GM18526 (cell line): ENCODE data around the gene NETO1.

Source experiments
- POLR2A ChIP-seq: IDR thresholded peaks from 3 replicates; pipeline ENCODE4 v1.6.1; 2011; ENCODE audit not compliant: insufficient read length; ENCODE audit errors: extremely low read depth

Gene NETO1

DNA sequence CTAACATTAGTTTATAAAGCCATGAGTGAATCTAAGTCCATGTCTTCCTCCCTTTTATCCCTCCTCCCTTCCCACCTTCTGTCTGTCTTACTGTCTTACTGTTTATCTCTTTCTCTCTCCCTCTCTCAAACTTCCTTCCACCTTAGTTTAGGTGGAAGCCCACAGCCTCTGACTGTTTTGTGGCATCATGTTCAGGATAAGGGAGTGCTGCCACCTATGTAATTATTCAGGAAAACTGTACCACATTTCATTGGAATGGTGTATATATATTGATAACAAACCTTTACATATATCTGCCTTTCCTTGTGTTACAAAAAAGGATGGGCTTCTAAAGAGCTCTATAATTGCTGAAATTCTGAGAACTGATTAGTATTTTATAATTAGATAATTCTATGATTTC is 48.7 kb downstream of the NETO1 start:
- no peak for TF ChIP-seq POLR2A

DNA sequence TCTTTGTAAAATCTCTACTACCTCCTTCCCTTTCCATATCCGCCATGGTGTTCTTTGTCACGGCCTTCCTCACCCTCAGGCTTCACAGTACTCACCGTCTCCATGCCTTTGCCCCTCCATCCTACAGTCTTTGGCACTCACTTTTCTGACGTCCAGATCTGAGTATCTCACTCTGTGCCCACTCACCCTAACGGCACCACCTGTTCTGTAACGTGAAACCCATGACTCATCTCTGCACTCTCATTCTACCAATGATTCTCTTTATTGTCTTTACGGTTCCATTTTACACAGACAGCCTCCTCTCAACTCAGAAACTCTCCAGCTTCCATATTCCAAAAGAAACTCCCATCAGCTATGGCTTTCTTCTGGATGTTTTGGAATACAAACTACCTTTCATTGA is 56.7 kb downstream of the NETO1 start:
- TF ChIP-seq POLR2A, result no peak

DNA sequence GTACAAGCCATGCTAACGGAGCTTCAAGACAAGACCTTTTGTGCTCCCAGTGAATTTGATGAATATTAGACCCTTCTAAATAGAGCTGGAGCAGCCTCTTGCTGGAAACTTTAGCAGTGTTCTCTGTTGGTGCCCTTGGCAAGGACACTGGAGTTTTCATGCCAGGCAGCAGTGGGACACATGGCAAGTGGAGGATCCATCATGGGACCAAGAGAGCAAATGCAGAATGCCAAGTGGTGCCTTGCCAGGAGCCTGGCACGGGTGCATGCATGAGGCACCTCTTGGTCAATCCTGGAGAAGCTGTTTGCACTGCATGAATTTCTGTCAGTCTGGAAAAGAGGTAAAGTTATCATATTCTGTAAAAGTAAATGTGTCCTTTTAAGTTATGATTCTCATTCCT is 59.1 kb downstream of the NETO1 start:
- no peak for TF ChIP-seq POLR2A

DNA sequence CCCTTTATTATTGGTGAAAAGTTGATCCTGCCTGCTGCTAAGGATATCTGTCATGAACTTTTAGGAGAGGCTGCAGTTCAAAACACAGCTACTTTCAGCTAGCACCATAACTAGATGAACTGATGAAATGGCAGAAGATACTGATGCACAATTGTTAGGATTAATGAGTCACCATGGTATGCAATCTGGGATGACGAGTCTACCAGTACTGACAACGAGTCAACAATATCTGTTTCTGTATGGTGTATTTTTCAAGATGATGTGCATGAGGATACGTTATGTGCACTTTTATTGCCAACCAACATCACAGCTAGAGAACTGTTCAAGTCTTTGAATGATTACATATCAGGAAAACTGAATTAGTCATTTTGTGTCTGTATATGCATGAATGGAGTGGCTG is 68.7 kb downstream of the NETO1 start:
- TF ChIP-seq POLR2A, result no peak

DNA sequence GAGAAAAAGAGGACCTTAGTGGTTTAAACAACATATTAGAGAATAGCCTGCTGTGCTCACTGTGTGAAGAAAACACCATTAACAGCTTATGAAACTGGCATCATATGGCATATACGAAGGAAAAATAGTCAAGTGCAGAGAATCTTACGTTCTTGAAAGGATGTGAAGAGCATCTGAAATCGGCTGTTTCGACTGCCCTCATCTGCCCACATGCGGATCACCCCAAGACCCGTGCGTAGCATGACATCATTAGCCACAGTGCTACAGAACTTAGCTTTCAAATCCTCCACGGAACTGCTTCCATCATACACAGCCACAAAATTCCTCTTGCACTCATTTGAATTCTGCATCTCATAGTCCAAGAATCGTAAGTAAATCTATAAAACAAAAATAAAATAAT is 84.3 kb downstream of the NETO1 start:
- TF ChIP-seq POLR2A, result no peak

DNA sequence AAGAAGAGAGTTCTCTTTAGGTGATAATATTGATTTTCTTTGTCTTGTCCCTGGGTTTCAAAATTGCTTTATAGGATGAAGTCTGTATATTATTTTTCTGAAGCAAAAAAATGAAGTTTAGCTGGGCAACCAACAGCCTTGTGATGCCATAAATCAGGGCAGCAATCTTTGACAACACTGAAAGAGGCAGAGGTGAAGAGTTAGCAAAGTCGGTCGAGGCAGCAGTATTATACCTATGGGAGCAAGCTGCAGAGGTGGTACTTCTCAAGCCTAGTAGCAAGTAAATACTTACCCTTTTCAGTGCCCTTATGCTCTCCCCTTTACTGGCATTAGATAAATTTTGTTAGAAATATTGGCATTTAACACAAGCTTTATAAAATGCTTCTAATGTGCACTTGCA is 92.9 kb downstream of the NETO1 start:
- no peak for TF ChIP-seq POLR2A

DNA sequence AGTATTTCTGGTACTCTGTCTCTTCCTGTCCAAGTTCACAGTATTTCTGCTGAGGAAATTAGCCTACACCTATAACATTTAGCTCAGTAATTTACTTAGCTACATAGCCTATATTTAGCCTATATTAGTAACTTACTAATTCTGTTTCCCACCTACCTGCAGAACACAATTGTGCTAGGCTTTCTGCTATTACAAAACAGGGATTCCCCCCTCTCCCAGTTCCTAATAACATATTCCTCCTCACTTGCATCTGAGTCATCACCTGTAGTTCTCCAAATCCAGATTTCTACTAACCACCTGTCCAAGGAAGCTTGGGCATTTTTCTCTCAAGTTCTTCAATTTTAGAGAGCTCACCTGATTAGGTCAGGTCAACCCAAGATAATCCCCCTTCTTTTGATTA is 94.9 kb downstream of the NETO1 start:
- no peak for TF ChIP-seq POLR2A

DNA sequence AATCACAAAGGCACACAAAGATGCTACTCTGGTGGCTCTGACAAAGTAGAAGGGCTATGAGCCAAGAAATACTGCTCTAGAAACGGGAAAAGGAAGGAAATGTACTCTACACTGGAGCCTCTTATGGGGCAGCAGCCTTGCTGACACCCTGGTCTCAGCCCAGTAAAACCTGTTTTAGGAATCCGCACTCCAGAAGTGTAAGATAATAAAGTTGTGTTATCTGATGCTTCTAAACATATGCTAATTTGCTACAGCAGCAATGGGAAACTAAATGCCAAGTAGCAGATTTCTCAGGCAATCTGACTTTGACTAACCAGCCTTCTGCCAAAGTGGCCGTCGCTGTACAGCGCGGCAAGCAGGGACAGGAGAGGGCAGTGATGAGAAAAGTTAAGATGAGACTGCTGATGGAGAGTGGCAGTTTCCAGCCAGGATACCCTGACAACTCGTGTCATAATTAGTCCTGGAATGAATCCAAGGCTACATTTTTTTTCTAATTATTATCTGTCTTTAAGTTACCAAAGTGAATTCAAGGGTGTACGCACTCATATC is 99.0 kb downstream of the NETO1 start:
- TF ChIP-seq POLR2A, result no peak

DNA sequence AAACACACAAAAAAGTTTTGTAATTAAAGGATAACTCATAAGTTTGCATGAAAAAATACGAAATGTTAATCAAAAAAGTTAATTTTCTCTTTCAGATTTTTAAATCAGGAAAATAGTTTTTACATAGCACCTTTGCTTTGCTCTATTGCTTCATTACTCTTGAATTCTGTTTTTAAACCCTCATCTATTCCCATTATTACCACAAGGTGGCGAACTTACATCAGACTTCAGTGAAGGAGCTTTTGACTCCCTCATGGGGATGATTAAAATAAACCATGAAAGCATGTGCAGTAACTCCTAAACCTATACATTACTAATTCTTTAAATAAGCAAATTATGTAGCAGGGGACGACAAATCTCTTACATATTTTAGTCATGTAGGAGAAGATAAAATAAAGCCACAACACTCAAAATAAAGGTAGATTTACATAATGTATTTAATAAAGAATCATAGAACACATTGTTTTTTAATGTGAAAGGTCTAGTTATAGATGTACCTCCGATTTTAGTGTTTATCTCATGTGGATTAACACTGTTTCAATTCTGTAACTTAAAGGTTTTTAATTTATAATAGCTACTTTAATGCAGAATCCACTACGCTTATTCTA is 105.2 kb downstream of the NETO1 start:
- no peak for TF ChIP-seq POLR2A

DNA sequence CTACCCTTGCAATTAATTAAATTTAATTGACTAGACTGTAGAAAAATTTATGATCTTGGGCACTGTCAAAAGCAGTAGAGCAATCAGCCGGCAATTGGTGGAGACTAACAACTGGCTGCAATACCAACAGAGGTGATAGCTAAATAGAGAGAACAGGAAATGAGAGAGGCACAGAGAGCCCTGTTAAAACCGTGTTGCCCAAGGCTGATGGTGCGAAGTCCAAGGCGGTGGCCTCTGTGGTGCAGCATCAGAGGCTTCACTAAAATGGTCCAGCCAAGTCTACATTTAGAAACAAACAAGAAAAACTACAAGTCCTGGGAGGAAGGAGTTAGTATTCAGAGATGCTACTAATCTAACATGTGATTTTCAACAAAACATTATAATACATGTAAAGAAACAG is 115.6 kb downstream of the NETO1 start:
- TF ChIP-seq POLR2A, result no peak

DNA sequence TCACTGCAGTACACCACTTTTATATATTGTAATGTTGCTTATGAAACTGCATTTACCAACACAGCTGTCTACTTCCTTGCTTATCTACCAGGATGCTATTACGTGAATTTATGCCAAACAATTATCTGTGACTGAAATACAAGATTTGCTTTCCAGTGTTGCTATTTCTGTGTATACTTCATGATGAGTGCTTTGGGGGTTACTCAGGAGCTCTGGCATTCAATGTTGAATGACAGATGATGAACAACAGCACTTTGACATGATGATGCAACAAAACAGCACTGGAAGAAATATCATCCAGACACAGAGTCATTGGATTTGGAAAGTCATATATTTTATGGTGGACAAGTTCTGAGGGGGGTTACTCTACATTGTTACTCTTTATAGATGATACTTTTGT is 125.8 kb downstream of the NETO1 start:
- TF ChIP-seq POLR2A, result no peak

DNA sequence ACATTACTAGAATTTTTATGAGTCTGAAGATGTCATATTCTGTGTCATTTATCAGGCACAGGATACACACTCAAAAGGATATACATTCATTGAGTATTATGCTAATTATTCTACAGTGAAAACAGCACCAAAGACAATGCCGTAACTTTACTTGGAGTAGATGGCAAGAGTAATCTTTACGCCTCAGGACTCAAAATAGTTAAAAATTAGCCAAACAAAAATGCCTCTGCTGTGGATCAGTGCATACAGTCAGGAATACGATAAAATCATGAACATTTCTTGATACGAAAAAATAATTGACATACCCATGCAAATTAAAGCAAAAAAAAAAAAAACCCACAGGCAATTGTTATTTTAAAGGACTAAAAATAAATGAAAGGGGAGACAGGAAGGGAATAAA is 129.7 kb downstream of the NETO1 start:
- TF ChIP-seq POLR2A, result no peak

DNA sequence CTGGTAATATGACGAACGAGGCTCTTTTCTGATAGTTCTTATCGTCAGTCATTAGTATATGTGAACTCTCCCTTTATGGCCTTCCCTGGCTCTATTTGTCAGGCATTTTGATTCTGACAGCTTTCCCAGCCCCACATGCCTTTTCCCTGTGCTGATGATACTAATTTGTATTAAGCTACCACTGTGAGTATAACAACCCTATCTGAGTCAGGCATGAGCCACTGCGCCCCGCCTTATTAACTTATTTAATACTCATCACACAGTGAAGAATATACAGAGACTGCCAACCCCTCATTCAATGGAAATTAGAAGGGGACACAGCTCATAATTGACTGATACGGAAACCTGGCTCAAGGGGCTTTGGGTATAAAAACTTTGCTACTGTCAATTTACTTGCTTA is 140.0 kb downstream of the NETO1 start:
- TF ChIP-seq POLR2A, result no peak

DNA sequence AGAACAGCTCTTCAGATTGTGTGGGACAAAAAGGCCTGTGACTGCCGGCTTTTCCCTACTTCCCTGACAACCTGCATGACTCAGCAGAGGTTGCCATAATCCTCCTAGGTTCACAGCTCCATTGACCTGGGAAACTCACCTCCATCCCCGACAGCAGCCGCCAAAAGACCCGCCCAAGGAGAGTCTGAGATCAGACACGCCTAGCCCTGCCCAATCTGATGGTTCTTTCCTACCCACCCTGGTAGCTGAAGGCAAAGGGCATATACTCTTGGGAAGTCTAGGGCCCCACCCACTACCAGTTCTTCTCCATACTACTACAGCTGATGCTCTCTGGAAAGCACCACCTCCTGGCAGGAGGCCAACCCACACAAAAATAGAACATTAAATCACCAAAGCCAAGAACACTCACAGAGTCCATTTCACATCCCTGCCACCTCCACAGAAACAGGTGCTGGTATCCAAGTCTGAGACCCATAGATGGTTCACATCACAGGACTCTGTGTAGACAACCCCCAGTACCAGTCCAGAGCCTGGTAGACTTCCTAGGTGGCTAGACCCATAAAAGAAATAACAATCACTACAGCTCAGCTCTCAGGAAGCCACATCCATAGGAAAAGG is 140.6 kb downstream of the NETO1 start:
- TF ChIP-seq POLR2A, result no peak

DNA sequence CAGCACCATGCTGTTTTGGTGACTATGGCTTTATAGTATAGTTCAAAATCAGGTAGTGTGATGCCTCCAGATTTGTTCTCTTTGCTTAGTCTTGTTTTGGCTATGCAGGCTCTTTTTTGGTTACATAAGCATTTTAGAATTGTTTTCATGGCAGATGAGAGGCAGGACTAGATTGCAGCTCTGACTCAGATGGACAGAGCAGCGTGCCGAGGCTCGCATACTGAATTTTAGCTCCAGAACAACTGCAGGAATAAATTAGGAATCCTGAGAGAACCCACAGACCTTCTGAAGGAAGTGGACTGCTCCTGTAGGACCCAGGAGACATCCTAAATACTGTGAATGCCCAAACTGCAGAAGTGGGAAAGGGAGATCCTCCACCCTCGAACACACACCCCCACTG is 141.6 kb downstream of the NETO1 start:
- no peak for TF ChIP-seq POLR2A

DNA sequence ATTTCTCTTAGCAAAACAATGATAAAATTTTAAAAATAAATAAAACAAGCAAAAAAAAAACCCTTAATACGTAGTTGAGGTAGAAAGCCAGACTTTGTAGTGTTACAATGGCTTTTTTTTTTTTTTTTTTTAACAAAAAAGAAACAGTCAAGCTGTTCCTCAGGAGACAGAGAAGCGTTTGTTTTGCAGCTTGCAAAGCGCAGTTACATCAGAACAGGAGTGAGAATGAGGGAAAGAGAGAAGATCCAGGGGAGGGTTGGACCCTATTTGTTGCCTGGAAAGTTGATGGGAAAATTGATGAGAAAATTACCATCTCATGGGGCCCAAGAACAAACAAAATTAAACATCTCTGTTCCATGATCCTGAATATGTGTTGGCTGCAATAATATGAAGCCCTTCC is 146.5 kb downstream of the NETO1 start:
- TF ChIP-seq POLR2A, result no peak

DNA sequence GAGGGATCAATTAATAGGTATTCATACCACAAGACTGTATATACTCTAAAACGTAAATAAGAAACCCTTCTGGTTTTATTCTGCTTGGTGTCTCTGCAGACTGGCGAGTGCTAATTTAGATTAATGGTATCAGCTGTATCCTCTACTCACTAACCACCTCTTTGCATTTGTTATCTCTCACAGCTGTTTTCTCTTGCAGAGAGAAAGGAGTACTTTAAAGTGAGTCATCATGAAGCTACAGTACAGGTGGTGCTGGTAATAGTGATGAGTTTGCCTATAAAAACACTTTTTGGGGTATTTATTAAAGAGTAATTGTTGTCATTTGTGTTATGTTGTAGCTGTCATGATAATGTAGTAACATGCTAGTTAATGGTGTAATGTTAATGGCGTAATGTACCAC is 147.7 kb downstream of the NETO1 start:
- TF ChIP-seq POLR2A, result no peak
